Loucy (cell line): ENCODE data around the gene INPP5D.

Experiments used
- H2AFZ ChIP-seq: fragments of 200-600 bp; sonication (generic); 2 replicates; pipeline ENCODE4 v1.6.0; 2016; ENCODE audit warnings: antibody characterized with exemption, mild to moderate bottlenecking, low read length, moderate library complexity
- H3F3A ChIP-seq: fragments of 200-600 bp; 2 replicates; pipeline ENCODE4 v1.6.0; 2016; ENCODE audit warnings: antibody characterized with exemption, low read depth, mild to moderate bottlenecking
- H3K27me3 ChIP-seq: fragments of 200-600 bp; sonication (generic); 2 replicates; pipeline ENCODE4 v1.6.1; 2014; ENCODE audit warnings: low read length, mild to moderate bottlenecking; ENCODE audit not compliant: insufficient read depth, poor library complexity, severe bottlenecking
- H3K36me3 ChIP-seq: fragments of 200-600 bp; sonication (generic); 2 replicates; pipeline ENCODE4 v1.6.1; 2016; ENCODE audit warnings: low read length; ENCODE audit not compliant: insufficient read depth
- H3K4me1 ChIP-seq: fragments of 200-600 bp; sonication (generic); 2 replicates; pipeline ENCODE4 v1.5.1; 2014; ENCODE audit warnings: low read length, mild to moderate bottlenecking; ENCODE audit not compliant: insufficient read depth, poor library complexity, severe bottlenecking
- H3K4me2 ChIP-seq: fragments of 200-600 bp; sonication (generic); 2 replicates; pipeline ENCODE4 v1.6.0; 2014; ENCODE audit warnings: antibody characterized with exemption, low read length, low read depth, mild to moderate bottlenecking; ENCODE audit not compliant: poor library complexity, severe bottlenecking
- H3K4me3 ChIP-seq: fragments of 200-600 bp; sonication (generic); 2 replicates; pipeline ENCODE4 v1.5.1; 2014; ENCODE audit warnings: low read length, mild to moderate bottlenecking, mixed read lengths; ENCODE audit not compliant: poor library complexity, severe bottlenecking
- H3K79me2 ChIP-seq: fragments of 200-600 bp; sonication (generic); 2 replicates; pipeline ENCODE4 v1.6.1; 2014; ENCODE audit warnings: low read length; ENCODE audit not compliant: insufficient read depth
- H3K9ac ChIP-seq: fragments of 200-600 bp; sonication (generic); 2 replicates; pipeline ENCODE4 v1.6.0; 2014; ENCODE audit warnings: mild to moderate bottlenecking, low read depth, low read length, moderate library complexity; ENCODE audit not compliant: poor library complexity, severe bottlenecking
- H3K9me2 ChIP-seq: fragments of 200-600 bp; sonication (generic); replicated peaks from 2 replicates; pipeline ENCODE4 v1.6.1; 2016; ENCODE audit warnings: low read depth, low read length, mixed read lengths
- H3K9me3 ChIP-seq: fragments of 200-600 bp; sonication (generic); 2 replicates; pipeline ENCODE4 v1.6.1; 2014; ENCODE audit warnings: mild to moderate bottlenecking, antibody characterized with exemption, low read length, low read depth; ENCODE audit not compliant: insufficient read depth
- H4K20me1 ChIP-seq: fragments of 200-600 bp; sonication (generic); 2 replicates; pipeline ENCODE4 v1.6.0; 2014; ENCODE audit warnings: antibody characterized with exemption, low read length, mild to moderate bottlenecking; ENCODE audit not compliant: insufficient read depth, poor library complexity, severe bottlenecking
- CTCF ChIP-seq: fragments of 200-600 bp; sonication (generic); conservative IDR thresholded peaks from 2 replicates; pipeline ENCODE4 v1.5.1; 2014; ENCODE audit warnings: mild to moderate bottlenecking, antibody characterized with exemption, low read length
- EZH2phosphoT487 ChIP-seq: fragments of 200-600 bp; IDR thresholded peaks from 2 replicates; pipeline ENCODE4 v1.6.1; 2018; ENCODE audit warnings: antibody characterized with exemption, mild to moderate bottlenecking, moderate library complexity, borderline replicate concordance

INPP5D gene

GRCh38 chr2:233059797-233060500, at the start of gene INPP5D:
Gene INPP5D, plus strand, starts transcription at chr2:233060342. Its CDS starts 137 bp downstream, at chr2:233060479.
- Histone ChIP-seq H3K4me2 (peak within 1 kb of the TSS; percentile 94), H3K27me3 (no peaks in the 10 kb centered on the region), H3F3A (no peaks in the 10 kb centered on the region), H3K9ac (peak within 1 kb of the TSS; percentile 98), H4K20me1 (peaks cover 45% of the 10 kb centered on the region), H2AFZ (peak within 1 kb of the TSS; percentile 75), H3K4me3 (peak within 1 kb of the TSS; percentile 99), H3K9me2 (no peaks in the 10 kb centered on the region), H3K9me3 (no peaks in the 10 kb centered on the region), H3K79me2 (peaks cover 48% of the 10 kb centered on the region), H3K4me1 (peaks cover 46% of the 10 kb centered on the region), H3K36me3 (peaks cover 3% of the 10 kb centered on the region; the same call in 1 of the 2 replicates)
- TF ChIP-seq CTCF (no peak), EZH2phosphoT487 (no peak)

GRCh38 chr2:233010569-233011267, 49.4 kb upstream of the INPP5D start:
- Histone ChIP-seq H3K9me2 (no peaks in the 10 kb centered on the region), H3F3A (no peaks in the 10 kb centered on the region)

GRCh38 chr2:233011268-233011650, 48.9 kb upstream of the INPP5D start:
- Histone ChIP-seq H2AFZ (no peak overlapping the region), H3K4me1 (no peaks in the 10 kb centered on the region), H3F3A (no peaks in the 10 kb centered on the region), H3K27me3 (no peaks in the 10 kb centered on the region), H4K20me1 (no peaks in the 10 kb centered on the region), H3K36me3 (no peaks in the 10 kb centered on the region), H3K9me2 (no peaks in the 10 kb centered on the region), H3K9ac (no peak overlapping the region), H3K4me2 (no peak overlapping the region), H3K4me3 (no peak overlapping the region), H3K9me3 (no peaks in the 10 kb centered on the region), H3K79me2 (no peaks in the 10 kb centered on the region)
- TF ChIP-seq EZH2phosphoT487 (no peak), CTCF (no peak)

More at GRCh38 chr2:233010569-233011267, 49.4 kb upstream of the INPP5D start:
- Histone ChIP-seq H3K4me1 (no peaks in the 10 kb centered on the region), H3K79me2 (no peaks in the 10 kb centered on the region), H3K9ac (no peak overlapping the region), H4K20me1 (no peaks in the 10 kb centered on the region), H3K4me3 (no peak overlapping the region), H2AFZ (no peak overlapping the region), H3K4me2 (no peak overlapping the region), H3K27me3 (no peaks in the 10 kb centered on the region), H3K36me3 (no peaks in the 10 kb centered on the region), H3K9me3 (no peaks in the 10 kb centered on the region)
- TF ChIP-seq EZH2phosphoT487: no peak
- TF ChIP-seq CTCF: no peak
